ENCODE results near the gene TMEM208. TPM values are rescaled to one million over a fixed set of nuclear protein-coding genes. Genes with fewer than 3 reads are reported as not detected.

TMEM208 gene
- polyA plus RNA-seq, 3 donors, result 45.4 to 130 (median 117) TPM

DNA sequence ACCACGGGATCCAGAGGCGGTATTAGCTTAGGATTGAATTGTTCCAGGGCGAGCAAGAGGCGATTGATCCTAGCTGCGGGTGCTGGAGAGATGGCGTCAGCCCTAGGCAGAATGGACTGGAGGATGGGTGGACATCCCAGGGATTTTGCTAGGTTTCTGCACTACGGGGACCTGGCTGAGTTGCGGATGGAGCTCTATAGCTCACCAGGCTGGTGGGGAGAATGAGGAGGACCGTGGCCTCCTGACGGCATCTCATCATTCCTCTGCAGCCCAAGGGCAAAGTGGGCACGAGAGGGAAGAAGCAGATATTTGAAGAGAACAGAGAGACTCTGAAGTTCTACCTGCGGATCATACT is 614 bp downstream of the TMEM208 start:
- Histone ChIP-seq H3K9me3 (replicated peaks in 1 of 2; ENCODE audit: control insufficient read depth in 1 of 2, insufficient read depth in 1 of 2, low read length in 2 of 2) (no peaks in the 10 kb centered on the region), H3K79me2 (ENCODE audit: insufficient read depth, low read length) (peaks cover 28% of the 10 kb centered on the region), H2AFZ (ENCODE audit: insufficient read depth, low read depth, low read length, poor library complexity, severe bottlenecking) (peak overlapping the region; percentile 84), H3K27ac (ENCODE audit: low read depth in 1 of 2, low read length in 2 of 2) (peak overlapping the region; percentile 58 to 92), H3K9ac (ENCODE audit: insufficient read depth, low read length, poor library complexity, severe bottlenecking) (peak overlapping the region; percentile 87), H3K36me3 (replicated peaks in 1 of 2; ENCODE audit: control insufficient read depth in 1 of 2, insufficient read depth in 2 of 2, low read length in 2 of 2) (peaks cover 43 to 44% of the 10 kb centered on the region in 2 donors), H3K4me2 (replicated peaks; ENCODE audit: extremely low read depth, low read length, poor library complexity, severe bottlenecking) (peak overlapping the region; percentile 97), H3K27me3 (ENCODE audit: control insufficient read depth in 2 of 2, insufficient read depth in 2 of 2, low read length in 2 of 2) (no peaks in the 10 kb centered on the region), H4K20me1 (ENCODE audit: insufficient read depth, low read length) (peaks cover 41% of the 10 kb centered on the region), H3K4me1 (ENCODE audit: control insufficient read depth in 1 of 2, insufficient read depth in 2 of 2, low read length in 2 of 2) (peaks cover 17 to 23% of the 10 kb centered on the region in 2 donors), H3K4me3 (replicated peaks in 1 of 3; ENCODE audit: low read depth in 2 of 3, low read length in 3 of 3) (peak overlapping the region; percentile 74 to 99 (median 92))
- peaks cover 36 to 43% of the 10 kb centered on the region in 2 donors for H3K36me3 Mint-ChIP-seq
- 8% methylated on average over 9 of the region's 12 CpGs for WGBS (ENCODE audit: insufficient coverage)
- peaks cover 0 to 1% (median 0%) of the 10 kb centered on the region in 3 donors for H3K27me3 Mint-ChIP-seq (ENCODE audit: low read depth in 3 of 3)
- intact Hi-C loops (cut with micrococcal nuclease), result loop anchor here (1.0 to 5.0 kb wide), 3 partner anchors 16 to 35 kb away; partner anchors contain the start of genes E2F4 (in 2 of the 2), EXOC3L1 (in 2 of the 2) and FHOD1 (in 1 of the 2)
- H3K4me1 Mint-ChIP-seq, result peaks cover 26% of the 10 kb centered on the region
- H3K4me3 Mint-ChIP-seq, result peak overlapping the region; percentile 95 to 96
- DNase-seq, result no peak
- peaks cover 0 to 3% (median 1%) of the 10 kb centered on the region in 7 donors for H3K9me3 Mint-ChIP-seq
- TF ChIP-seq, protein P1, sequence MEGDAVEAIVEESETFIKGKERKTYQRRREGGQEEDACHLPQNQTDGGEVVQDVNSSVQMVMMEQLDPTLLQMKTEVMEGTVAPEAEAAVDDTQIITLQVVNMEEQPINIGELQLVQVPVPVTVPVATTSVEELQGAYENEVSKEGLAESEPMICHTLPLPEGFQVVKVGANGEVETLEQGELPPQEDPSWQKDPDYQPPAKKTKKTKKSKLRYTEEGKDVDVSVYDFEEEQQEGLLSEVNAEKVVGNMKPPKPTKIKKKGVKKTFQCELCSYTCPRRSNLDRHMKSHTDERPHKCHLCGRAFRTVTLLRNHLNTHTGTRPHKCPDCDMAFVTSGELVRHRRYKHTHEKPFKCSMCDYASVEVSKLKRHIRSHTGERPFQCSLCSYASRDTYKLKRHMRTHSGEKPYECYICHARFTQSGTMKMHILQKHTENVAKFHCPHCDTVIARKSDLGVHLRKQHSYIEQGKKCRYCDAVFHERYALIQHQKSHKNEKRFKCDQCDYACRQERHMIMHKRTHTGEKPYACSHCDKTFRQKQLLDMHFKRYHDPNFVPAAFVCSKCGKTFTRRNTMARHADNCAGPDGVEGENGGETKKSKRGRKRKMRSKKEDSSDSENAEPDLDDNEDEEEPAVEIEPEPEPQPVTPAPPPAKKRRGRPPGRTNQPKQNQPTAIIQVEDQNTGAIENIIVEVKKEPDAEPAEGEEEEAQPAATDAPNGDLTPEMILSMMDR (IDR thresholded peaks at IDR 0.05), result no peak
- H3K27ac Mint-ChIP-seq, result peak overlapping the region; percentile 90 to 99 (median 96)

DNA sequence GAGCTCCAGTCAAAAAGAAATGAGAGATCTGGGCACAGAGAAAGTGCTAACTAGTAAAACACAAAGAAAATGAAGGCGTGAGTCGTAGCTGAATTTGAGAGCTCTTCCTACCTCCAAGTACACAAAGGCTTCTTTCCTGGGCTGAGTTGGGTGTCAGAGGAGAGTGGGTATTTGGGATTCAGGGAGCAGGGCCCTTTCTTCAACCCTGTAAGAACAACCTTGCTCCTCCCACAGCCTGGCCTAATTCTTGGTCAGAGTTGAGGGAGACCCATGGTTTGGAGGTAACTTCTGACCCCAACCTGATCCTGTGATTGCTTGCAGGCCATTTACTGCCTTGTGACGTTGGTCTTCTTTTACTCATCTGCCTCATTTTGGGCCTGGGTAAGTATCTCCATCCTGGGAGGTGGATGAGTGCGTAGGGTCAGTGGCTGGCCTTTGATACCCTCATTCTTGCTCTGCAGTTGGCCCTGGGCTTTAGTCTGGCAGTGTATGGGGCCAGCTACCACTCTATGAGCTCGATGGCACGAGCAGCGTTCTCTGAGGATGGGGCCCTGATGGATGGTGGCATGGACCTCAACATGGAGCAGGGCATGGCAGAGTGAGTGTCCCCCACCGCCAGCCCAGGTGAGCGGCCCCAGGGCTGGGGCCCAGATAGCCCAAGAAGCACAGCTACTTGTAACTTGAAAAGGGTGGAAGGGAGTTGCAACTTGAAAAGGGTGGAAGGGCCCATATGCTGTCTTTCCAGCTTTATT is 1.3 kb downstream of the TMEM208 start:
- no peaks in the 10 kb centered on the region for H3K9me3 ChIP-seq (replicated peaks in 1 of 2; ENCODE audit: control insufficient read depth in 1 of 2, insufficient read depth in 1 of 2, low read length in 2 of 2)
- H3K79me2 ChIP-seq (ENCODE audit: insufficient read depth, low read length), result peaks cover 28% of the 10 kb centered on the region
- no peaks in the 10 kb centered on the region for H3K27me3 ChIP-seq (ENCODE audit: control insufficient read depth in 2 of 2, insufficient read depth in 2 of 2, low read length in 2 of 2)
- H3K27ac ChIP-seq (ENCODE audit: low read depth in 1 of 2, low read length in 2 of 2), result peak overlapping the region in 1 of 2 donors; percentile 92
- Mint-ChIP-seq H3K36me3 (peaks cover 39 to 48% of the 10 kb centered on the region in 2 donors), H3K27me3 (ENCODE audit: low read depth in 3 of 3) (peaks cover 0 to 1% (median 0%) of the 10 kb centered on the region in 3 donors), H3K27ac (peak overlapping the region in 6 of 7 donors; percentile 90 to 99 (median 96)), H3K4me3 (peak overlapping the region in 1 of 2 donors; percentile 96), H3K4me1 (peaks cover 26% of the 10 kb centered on the region), H3K9me3 (peaks cover 0 to 3% (median 0%) of the 10 kb centered on the region in 7 donors)
- peak overlapping the region; percentile 97 for H3K4me2 ChIP-seq (replicated peaks; ENCODE audit: extremely low read depth, low read length, poor library complexity, severe bottlenecking)
- H3K36me3 ChIP-seq (replicated peaks in 1 of 2; ENCODE audit: control insufficient read depth in 1 of 2, insufficient read depth in 2 of 2, low read length in 2 of 2), result peaks cover 44 to 48% of the 10 kb centered on the region in 2 donors
- no peak overlapping the region for H3K9ac ChIP-seq (ENCODE audit: insufficient read depth, low read length, poor library complexity, severe bottlenecking)
- no peak overlapping the region for H2AFZ ChIP-seq (ENCODE audit: insufficient read depth, low read depth, low read length, poor library complexity, severe bottlenecking)
- peaks cover 41% of the 10 kb centered on the region for H4K20me1 ChIP-seq (ENCODE audit: insufficient read depth, low read length)
- DNase-seq, result no peak
- TF ChIP-seq, protein P1 (IDR thresholded peaks at IDR 0.05), result no peak
- intact Hi-C loops (cut with micrococcal nuclease), result loop anchor here (5.0 kb wide), 1 partner anchor 36 kb away; the partner anchor contains the start of genes E2F4 (in 2 of the 2) and EXOC3L1 (in 2 of the 2)
- peaks cover 17 to 23% of the 10 kb centered on the region in 2 donors for H3K4me1 ChIP-seq (ENCODE audit: control insufficient read depth in 1 of 2, insufficient read depth in 2 of 2, low read length in 2 of 2)
- H3K4me3 ChIP-seq (replicated peaks in 1 of 3; ENCODE audit: low read depth in 2 of 3, low read length in 3 of 3), result peak overlapping the region in 1 of 3 experiments; percentile 99
- 90% methylated on average over 4 of the region's 9 CpGs for WGBS (ENCODE audit: insufficient coverage)

Data from CD14-positive monocyte (primary cell).